Skin of body (tissue), 2 donors: ENCODE measurements around the gene CHST10. TPM values are rescaled to one million over a fixed set of nuclear protein-coding genes. Genes with fewer than 3 reads are reported as not detected.

ENCODE experiments used
- DNase-seq: peaks from one replicate; lab custom pipeline; 2025; lab: John Stamatoyannopoulos, UW
- total RNA-seq: library from RNA; depleted of rRNA; stranded (reverse); fragments of >200 nt; gene quantifications from one replicate; pipeline ENCODE4 v1.2.3, GENCODE V29; 2014

CHST10 gene
- total RNA-seq, 1 donor from 2014 or later: 6.8 TPM

DNA sequence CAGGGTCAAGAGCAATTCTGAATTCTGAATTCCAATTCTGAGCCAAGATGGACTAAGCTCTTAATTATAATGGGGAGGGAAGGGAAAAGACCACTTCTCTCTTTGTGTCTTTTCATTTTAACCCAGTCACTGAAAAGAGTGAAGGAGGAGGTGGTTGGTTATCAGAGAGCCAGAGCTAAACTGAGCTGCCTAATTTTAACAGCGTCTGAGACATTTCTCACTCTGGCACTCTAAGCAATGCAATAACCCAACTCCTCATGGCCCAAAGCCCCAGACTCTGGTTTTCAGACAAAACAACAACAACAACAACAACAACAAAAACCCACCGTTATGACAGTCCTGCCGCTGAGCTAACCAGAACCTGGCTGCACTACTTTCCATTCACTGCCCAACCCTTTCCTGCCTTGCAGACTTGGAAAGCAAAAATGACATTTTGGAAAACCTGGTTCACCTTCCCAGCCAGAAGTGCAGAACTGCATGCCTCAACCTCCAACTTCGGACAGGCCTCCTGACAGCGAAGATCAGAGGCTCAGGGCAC is 1.0 kb downstream of the CHST10 start:
- no peak for DNase-seq

- no peak for DNase-seq
Measured at GRCh38 chr2:100413571-100413970, 3.9 kb downstream of the CHST10 start.

DNA sequence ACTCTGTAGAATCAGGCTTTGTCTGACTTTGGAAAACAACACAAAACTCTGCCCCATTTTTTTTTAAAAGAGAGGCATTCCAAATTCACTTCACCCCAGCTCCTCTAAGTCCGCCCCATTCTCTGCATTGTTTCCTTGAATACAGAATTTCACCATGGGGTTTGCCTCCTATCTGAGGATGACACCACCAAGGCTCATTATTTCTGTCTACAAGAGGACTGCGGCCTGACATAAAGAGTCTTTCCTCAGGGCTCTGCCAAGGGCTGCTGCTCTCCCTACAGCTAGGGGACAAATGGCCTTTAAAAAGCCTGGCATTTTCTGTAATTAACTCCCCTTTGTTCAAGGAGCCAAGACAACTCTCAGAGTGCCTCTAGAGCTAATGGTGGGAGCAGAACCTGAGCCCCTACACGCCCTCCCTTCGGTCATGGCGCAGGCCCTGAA is 4.6 kb downstream of the CHST10 start:
- DNase-seq: no peak

GRCh38 chr2:100412466-100412865 is 5.0 kb downstream of the CHST10 start:
- no peak for DNase-seq

GRCh38 chr2:100411841-100412292 is 5.6 kb downstream of the CHST10 start:
- DNase-seq: no peak

GRCh38 chr2:100409975-100410647 is 7.4 kb downstream of the CHST10 start:
- DNase-seq: no peak

DNA sequence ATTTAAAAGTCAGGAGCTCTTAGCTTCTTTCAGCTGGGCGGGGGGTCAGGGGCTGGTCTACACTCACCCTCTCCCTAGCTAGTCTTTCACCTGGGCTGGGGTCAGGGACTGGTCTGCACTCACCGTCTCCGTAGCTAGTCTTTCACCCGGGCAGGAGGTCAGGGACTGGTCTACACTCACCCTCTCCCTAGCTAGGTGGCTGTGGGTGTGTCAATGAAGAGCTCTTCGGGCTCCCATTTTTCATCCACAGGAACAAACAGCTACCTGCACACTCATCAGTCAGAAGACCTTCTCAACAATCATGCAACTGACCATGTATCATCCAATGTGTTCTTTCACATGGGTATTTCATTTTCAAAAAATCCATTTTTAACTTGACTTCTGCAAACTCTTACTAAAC is 8.0 kb downstream of the CHST10 start:
- no peak for DNase-seq

GRCh38 chr2:100408941-100409340 is 8.5 kb downstream of the CHST10 start:
- DNase-seq: no peak

- DNase-seq: no peak
Measured at GRCh38 chr2:100408104-100408503, 9.4 kb downstream of the CHST10 start.

DNA sequence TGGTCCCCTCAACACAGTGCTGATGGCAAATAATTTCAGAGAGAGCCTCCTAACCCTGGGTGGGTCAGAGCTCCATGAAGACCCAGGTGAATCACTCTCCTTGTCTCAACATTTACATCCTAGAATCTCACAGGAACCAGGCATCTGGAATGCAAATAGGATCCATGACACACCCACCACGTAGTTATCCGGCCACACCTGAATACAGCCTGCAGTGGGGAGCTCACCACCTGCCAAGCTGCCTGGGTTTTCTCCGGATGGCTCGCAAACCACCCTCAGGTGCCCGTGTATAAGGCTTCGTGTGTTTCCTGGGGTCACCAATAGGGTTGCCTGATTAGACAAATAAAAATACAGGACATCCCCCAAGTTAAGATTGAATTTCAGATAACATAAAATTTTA is 9.9 kb downstream of the CHST10 start:
- DNase-seq: no peak

DNA sequence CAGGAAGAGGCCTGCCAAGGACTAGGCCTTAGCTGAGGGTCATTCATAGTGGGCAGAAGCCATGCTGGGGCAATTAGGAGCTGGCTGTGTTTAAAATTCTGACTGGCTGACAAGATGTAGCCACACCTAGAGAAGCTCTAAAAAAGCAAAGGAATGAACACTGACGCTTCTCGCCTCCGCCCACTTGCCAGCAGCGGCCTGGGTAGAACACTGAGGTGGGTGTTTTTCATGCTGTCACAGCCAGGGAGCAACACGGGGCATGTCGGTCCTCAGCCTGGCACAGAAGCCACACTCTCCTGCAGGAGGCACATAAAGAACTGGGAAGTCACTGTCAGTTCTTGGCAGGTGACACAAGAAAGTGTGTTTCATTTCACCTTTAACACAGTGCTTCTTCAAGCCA is 10.4 kb downstream of the CHST10 start:
- DNase-seq: no peak

DNA sequence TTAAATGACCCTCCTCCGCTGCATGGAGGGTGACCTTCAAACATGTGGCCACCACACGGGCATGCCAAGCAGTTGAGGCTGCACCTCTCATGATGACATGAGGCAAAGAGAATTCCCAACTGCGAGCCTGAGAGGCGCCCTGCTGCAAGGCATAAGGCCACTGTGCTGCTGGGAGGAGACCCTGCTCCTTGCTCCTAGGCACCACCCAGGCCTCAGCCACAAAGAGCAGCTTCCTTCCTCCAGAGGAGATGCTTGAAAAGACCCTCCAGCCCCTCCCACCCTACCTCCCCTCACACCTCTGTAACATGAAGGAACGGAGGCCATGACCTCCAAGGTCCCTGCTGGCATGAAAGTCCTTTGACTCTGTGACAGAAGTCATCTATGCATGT is 11.4 kb downstream of the CHST10 start:
- no peak for DNase-seq

- no peak for DNase-seq
Measured at GRCh38 chr2:100405403-100406119, 11.9 kb downstream of the CHST10 start.

GRCh38 chr2:100404411-100404810 is 13.1 kb downstream of the CHST10 start:
- DNase-seq: no peak

- no peak for DNase-seq
Measured at GRCh38 chr2:100403722-100404121, 13.7 kb downstream of the CHST10 start.

GRCh38 chr2:100401268-100401667 is 16.2 kb downstream of the CHST10 start:
- no peak for DNase-seq

DNA sequence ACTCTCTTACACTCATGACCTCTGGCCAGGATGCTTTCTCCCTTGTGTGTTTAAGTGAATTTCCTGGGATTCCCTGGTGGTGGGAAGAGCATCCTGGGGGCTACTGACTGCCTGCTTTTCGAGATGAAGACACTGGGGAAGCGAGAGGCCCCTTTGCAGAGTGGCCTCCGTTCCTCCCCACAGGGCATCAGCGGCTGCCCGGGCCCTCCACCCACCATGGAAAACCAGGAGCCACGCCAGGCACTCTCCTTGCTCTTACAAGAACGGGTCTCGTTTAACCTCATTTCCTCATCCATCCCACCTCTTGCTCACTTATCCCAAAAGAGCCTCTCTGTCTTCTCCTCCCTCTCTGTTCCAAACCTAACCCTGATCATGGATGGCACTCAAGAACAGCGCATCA is 17.8 kb downstream of the CHST10 start:
- DNase-seq: no peak

DNA sequence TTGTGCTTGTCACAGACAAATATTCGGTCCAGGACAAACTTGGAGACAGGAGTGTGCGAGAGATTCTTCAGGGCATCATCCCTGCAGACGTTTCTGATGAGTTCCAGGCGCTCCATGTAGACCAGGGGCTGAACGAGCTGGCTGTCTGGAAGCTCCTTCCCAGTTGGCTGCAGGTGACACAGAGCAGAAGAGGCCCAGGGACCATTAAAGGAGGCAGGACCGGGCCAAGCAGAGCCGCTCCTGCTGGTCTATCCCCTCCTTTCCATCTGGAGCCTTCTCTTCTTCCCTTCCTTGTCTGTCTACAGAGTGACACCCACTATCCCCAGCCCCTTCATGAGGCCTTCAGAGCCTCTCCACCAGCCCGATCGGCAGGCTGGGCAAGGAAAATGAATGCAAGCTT is 19.5 kb downstream of the CHST10 start:
- no peak for DNase-seq

DNA sequence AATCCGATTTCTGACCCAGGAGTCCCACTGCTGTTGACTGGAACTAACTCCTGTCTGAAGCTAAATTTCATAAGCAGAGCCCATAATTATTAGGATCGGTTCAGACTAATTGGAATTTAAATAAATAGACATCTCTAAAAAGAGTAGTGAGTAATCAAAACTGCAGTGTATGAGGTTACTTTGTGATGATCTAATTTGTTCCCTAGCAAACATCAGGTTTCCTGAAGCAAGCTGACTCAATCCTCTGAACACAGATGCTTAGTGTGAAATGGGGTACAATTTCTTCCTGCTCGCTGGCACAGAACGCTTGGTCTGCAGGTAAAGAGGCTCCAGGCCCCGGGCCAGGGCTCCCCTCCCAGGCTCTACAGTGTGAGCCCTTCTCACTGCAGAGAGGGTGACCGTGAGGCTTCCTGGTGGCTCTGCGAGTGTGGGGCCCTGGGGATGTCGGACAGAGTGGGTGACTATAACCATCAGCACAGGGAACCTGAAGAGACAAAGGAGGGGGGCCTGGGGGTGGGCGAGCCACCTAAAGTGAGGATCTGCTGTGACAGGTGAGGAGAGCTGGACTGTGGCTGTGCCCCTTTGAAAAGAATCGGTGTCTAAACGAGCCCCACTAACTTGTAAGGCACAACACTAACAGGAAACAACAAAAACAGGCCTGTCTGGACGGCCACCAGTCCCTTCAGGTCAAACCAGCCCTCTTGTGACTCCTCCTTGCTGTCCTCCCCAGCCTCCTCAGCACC is 20.2 kb downstream of the CHST10 start:
- no peak for DNase-seq

GRCh38 chr2:100396483-100396882 is 21.0 kb downstream of the CHST10 start:
- no peak for DNase-seq

- DNase-seq: no peak
Measured at GRCh38 chr2:100395532-100396350, 21.7 kb downstream of the CHST10 start.
